Measurements from ENCODE around the gene TRPM3. TPM values are rescaled to one million over a fixed set of nuclear protein-coding genes. Genes with fewer than 3 reads are reported as not detected.
A peak's percentile ranks its signal among the peaks of the same experiment; 100 is the strongest.

The TRPM3 gene
- total and polyA plus RNA-seq, 2 experiments from 2014 or later = 0.24 TPM; not detected in 1

GRCh38 chr9:70490478-70490877 lies 630.9 kb downstream of the TRPM3 start:
- Histone ChIP-seq H3K9me3 (ENCODE audit: low read depth) (no peaks in the 10 kb centered on the region), H3K4me1 (ENCODE audit: low read depth) (no peaks in the 10 kb centered on the region), H3K36me3 (no peaks in the 10 kb centered on the region), H3K27me3 (no peaks in the 10 kb centered on the region), H3K27ac (no peak overlapping the region), H3K4me3 (no peak overlapping the region)
- no peak for DNase-seq (ENCODE audit: low read depth in 1 of 2, low spot score in 1 of 2)
- TF ChIP-seq, protein P1, sequence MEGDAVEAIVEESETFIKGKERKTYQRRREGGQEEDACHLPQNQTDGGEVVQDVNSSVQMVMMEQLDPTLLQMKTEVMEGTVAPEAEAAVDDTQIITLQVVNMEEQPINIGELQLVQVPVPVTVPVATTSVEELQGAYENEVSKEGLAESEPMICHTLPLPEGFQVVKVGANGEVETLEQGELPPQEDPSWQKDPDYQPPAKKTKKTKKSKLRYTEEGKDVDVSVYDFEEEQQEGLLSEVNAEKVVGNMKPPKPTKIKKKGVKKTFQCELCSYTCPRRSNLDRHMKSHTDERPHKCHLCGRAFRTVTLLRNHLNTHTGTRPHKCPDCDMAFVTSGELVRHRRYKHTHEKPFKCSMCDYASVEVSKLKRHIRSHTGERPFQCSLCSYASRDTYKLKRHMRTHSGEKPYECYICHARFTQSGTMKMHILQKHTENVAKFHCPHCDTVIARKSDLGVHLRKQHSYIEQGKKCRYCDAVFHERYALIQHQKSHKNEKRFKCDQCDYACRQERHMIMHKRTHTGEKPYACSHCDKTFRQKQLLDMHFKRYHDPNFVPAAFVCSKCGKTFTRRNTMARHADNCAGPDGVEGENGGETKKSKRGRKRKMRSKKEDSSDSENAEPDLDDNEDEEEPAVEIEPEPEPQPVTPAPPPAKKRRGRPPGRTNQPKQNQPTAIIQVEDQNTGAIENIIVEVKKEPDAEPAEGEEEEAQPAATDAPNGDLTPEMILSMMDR (IDR thresholded peaks at IDR 0.05; ENCODE audit: low read depth, low read length) = no peak

DNA sequence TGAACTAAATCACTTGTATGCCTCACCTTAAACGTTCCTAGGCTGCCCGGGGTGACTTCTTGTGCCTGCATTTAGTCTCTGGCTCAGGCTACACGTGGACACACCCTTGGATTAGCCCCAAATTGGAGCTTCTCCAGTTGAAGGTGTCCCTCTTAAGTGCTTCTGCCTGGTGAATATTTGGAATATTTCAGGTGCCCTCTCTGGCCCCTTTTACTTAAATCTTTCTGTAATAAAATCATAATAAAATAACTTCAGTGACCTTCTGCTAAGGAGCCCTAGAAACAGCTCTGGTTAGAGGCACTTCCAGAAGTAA lies 632.7 kb downstream of the TRPM3 start:
- Histone ChIP-seq H3K36me3 (no peaks in the 10 kb centered on the region), H3K4me1 (ENCODE audit: low read depth) (no peaks in the 10 kb centered on the region), H3K27ac (no peak overlapping the region), H3K9me3 (ENCODE audit: low read depth) (no peaks in the 10 kb centered on the region), H3K27me3 (no peaks in the 10 kb centered on the region), H3K4me3 (no peak overlapping the region)
- TF ChIP-seq, protein P1 (IDR thresholded peaks at IDR 0.05; ENCODE audit: low read depth, low read length) = no peak
- no peak for DNase-seq (ENCODE audit: low read depth in 1 of 2, low spot score in 1 of 2)

DNA sequence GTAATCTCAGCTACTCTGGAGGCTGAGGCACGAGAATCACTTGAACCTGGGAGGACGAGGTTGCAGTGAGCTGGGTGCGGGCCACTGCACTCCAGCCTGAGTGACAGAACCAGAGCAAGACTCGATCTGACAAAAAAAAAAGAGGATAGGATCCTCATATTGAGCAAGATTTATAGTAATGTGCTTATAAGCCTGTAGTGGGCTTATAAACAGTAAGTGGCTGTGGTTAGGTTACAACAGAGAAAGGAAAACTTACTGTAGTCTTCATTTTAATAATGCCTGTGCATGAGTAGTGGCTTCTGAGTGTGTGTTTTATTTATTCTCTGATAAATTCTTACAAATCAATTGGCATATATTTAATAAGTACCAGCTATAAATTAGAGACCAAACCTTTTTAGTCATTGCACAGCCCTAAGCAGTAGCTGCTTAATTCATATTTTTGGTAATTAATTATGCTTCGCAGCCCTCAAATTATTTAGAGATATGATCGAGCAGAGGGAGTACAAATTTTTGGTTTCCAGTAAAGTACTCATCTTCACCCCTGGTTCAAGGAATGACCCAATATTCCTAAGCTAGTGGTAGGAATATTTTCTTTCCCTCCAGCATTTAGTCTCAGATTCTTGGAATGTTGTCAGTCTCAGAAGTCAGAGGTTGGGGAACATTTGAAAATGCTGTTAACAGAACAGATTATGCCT lies 633.2 kb downstream of the TRPM3 start:
- H3K4me3 ChIP-seq = no peak overlapping the region
- TF ChIP-seq, protein P1 (IDR thresholded peaks at IDR 0.05; ENCODE audit: low read depth, low read length) = no peak
- no peak overlapping the region for H3K27ac ChIP-seq
- no peaks in the 10 kb centered on the region for H3K9me3 ChIP-seq (ENCODE audit: low read depth)
- no peaks in the 10 kb centered on the region for H3K36me3 ChIP-seq
- H3K27me3 ChIP-seq = no peaks in the 10 kb centered on the region
- DNase-seq (ENCODE audit: low read depth in 1 of 2, low spot score in 1 of 2) = no peak
- no peaks in the 10 kb centered on the region for H3K4me1 ChIP-seq (ENCODE audit: low read depth)

GRCh38 chr9:70486127-70486526 lies 635.3 kb downstream of the TRPM3 start:
- Histone ChIP-seq H3K9me3 (ENCODE audit: low read depth) (no peaks in the 10 kb centered on the region), H3K36me3 (no peaks in the 10 kb centered on the region), H3K4me3 (no peak overlapping the region), H3K4me1 (ENCODE audit: low read depth) (no peaks in the 10 kb centered on the region), H3K27me3 (no peaks in the 10 kb centered on the region), H3K27ac (no peak overlapping the region)
- DNase-seq (ENCODE audit: low read depth in 1 of 2, low spot score in 1 of 2) = no peak
- TF ChIP-seq, protein P1 (IDR thresholded peaks at IDR 0.05; ENCODE audit: low read depth, low read length) = no peak

DNA sequence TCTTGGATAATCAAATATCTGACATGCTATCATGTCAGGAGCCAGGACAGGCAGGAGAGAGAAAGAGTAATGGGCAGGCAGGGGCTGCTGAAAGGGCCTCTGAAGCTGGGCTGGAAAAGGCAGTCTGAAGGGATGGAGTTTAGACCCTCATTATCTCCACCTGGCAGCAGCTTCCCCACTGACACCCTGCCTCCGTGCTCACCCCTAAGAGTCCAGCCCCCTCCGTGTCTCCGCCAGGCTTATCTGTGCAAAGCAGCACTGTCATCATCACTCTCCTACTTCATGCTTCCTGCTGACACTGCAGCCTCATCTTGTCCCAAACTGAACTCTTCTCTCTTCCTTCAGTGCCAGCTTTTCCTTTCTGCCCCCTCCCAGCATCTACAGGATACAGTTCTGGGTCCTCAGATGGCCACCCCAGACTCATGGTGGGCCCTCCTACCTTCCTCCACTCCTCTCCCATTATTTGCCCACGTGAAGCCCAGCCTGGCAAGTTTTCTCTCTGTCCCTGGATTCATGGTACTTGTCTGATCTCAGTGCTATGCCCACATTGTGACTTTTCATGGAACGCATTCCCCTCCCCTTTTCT lies 636.1 kb downstream of the TRPM3 start:
- peak in 1 of 2 donors; percentile 81 for DNase-seq (ENCODE audit: low read depth in 1 of 2, low spot score in 1 of 2)
- TF ChIP-seq, protein P1 (IDR thresholded peaks at IDR 0.05; ENCODE audit: low read depth, low read length) = no peak
- Histone ChIP-seq H3K9me3 (ENCODE audit: low read depth) (no peaks in the 10 kb centered on the region), H3K4me1 (ENCODE audit: low read depth) (no peaks in the 10 kb centered on the region), H3K27ac (no peak overlapping the region), H3K4me3 (no peak overlapping the region), H3K27me3 (no peaks in the 10 kb centered on the region), H3K36me3 (no peaks in the 10 kb centered on the region)
